ENCODE results near the gene TOMM34.
A peak's percentile ranks its signal among the peaks of the same experiment; 100 is the strongest.

GRCh38 chr20:44966030-44966961, 6.1 kb upstream of the TOMM34 start, which contains the start of gene STK4:
- peak; percentile 74 for TF ChIP-seq CTCF (conservative IDR thresholded peaks at IDR 0.05; ENCODE audit: low read length)
- TF ChIP-seq EZH2phosphoT487 (IDR thresholded peaks at IDR 0.05; ENCODE audit: borderline replicate concordance, low read depth, low read length), result no peak

Data from OCI-LY7 (cell line).